Gastrocnemius medialis (tissue), 4 donors: ENCODE measurements around the gene CD244. TPM values are rescaled to one million over a fixed set of nuclear protein-coding genes. Genes with fewer than 3 reads are reported as not detected.

Experiments used
- ATAC-seq, 2 donors: fragments of 150-250 bp; one replicate each; pipeline ENCODE4 v1.9.1; 2016
- DNase-seq, 2 donors: peaks; one replicate each; pipeline ENCODE4 v3.0.0-alpha.2; 2019
- H3K27ac ChIP-seq, 4 donors: fragments of 200-600 bp; sonication (generic); 1 replicate in 1 of 4; 2 replicates in 3 of 4; pipeline ENCODE4 v1.5.1; 2016 to 2018; ENCODE audit warnings: mild to moderate bottlenecking in 2 of 4, moderate library complexity in 1 of 4
- H3K27me3 ChIP-seq, 3 donors: fragments of 200-600 bp; sonication (generic) in 2 of 3; 1 replicate in 1 of 3; 2 replicates in 2 of 3; pipeline versions ENCODE4 v1.5.1 to v1.6.0; 2016 to 2019; ENCODE audit warnings: mild to moderate bottlenecking in 1 of 3, moderate library complexity in 1 of 3
- H3K36me3 ChIP-seq, 2 donors: fragments of 200-600 bp; sonication (generic) in 1 of 2; one replicate each; pipeline ENCODE4 v1.5.1; 2017 to 2018
- H3K4me1 ChIP-seq, 2 donors: fragments of 200-600 bp; sonication (generic) in 1 of 2; one replicate each; pipeline ENCODE4 v1.5.1; 2016 to 2017; ENCODE audit warnings: mild to moderate bottlenecking in 2 of 2
- H3K4me3 ChIP-seq, 4 donors: fragments of 200-600 bp; sonication (generic) in 3 of 4; 1 replicate in 1 of 4; 2 replicates in 3 of 4; pipeline ENCODE4 v1.5.1; 2016 to 2019; ENCODE audit warnings: mild to moderate bottlenecking in 2 of 4
- H3K9me3 ChIP-seq, 3 donors: fragments of 200-600 bp; sonication (generic) in 2 of 3; 1 replicate in 1 of 3; 2 replicates in 2 of 3; pipeline ENCODE4 v1.5.1; 2016 to 2019
- CTCF ChIP-seq, 5 experiments: fragments of 450-650 bp in 3 of 5; fragments of 200-600 bp in 2 of 5; sonication (generic) in 2 of 5; IDR thresholded peaks in 4 of 5; conservative IDR thresholded peaks in 1 of 5; 1 replicate in 4 of 5; 2 replicates in 1 of 5; pipeline ENCODE4 v1.5.1; 2016 to 2019; ENCODE audit warnings: antibody characterized with exemption in 5 of 5, mild to moderate bottlenecking in 3 of 5, moderate library complexity in 3 of 5
- POLR2A ChIP-seq, 2 donors: fragments of 450-650 bp; IDR thresholded peaks; one replicate each; pipeline ENCODE4 v1.6.1; 2017; ENCODE audit warnings: antibody characterized with exemption in 2 of 2, mild to moderate bottlenecking in 2 of 2, moderate library complexity in 2 of 2
- in situ Hi-C, 4 donors: fragments of 200-750 bp; cut with MboI; loops; one replicate each; pipeline versions ENCODE4 v1.15.0 to v1.8.0; 2017; ENCODE audit warnings: low sequenced_read_pairs in 4 of 4
- intact Hi-C: fragments of 100-400 bp; cut with DNase I; formaldehyde crosslinking; loops from one replicate; pipeline ENCODE4 v1.15.1; 2023; ENCODE audit warnings: low total_unique reads
- total RNA-seq, 4 donors: library from RNA; depleted of rRNA; stranded (reverse); fragments of >200 nt; gene quantifications; one replicate each; pipeline versions ENCODE4 v1.1.0 to v1.2.3, GENCODE V29; 2016

Gene CD244
- total RNA-seq, 4 donors from 2014 or later = not detected

- H3K27me3 ChIP-seq = no peaks in the 10 kb centered on the region
- in situ Hi-C loops = no loop called here
- intact Hi-C loops = no loop called here
- ATAC-seq (no peak), DNase-seq (no peak)
- no peak overlapping the region for H3K27ac ChIP-seq
- H3K4me3 ChIP-seq = no peak overlapping the region
- no peaks in the 10 kb centered on the region for H3K36me3 ChIP-seq
- H3K4me1 ChIP-seq = no peaks in the 10 kb centered on the region
- H3K9me3 ChIP-seq = no peaks in the 10 kb centered on the region
- no peak for TF ChIP-seq POLR2A (IDR thresholded peaks at IDR 0.05)
- no peak for TF ChIP-seq CTCF (IDR thresholded peaks at IDR 0.05 in 4 of 5, conservative IDR thresholded peaks at IDR 0.05 in 1 of 5)
Measured at GRCh38 chr1:160781186-160781766, 81.4 kb downstream of the CD244 start.

- Histone ChIP-seq H3K36me3 (no peaks in the 10 kb centered on the region), H3K4me1 (no peaks in the 10 kb centered on the region), H3K4me3 (no peak overlapping the region), H3K27ac (no peak overlapping the region), H3K27me3 (no peaks in the 10 kb centered on the region), H3K9me3 (no peaks in the 10 kb centered on the region)
- ATAC-seq = no peak
- TF ChIP-seq POLR2A (IDR thresholded peaks at IDR 0.05) (no peak), CTCF (IDR thresholded peaks at IDR 0.05 in 4 of 5, conservative IDR thresholded peaks at IDR 0.05 in 1 of 5) (no peak)
- DNase-seq = no peak
- in situ Hi-C loops = no loop called here
- intact Hi-C loops = no loop called here
Measured at GRCh38 chr1:160780398-160780755, 82.3 kb downstream of the CD244 start.

Other genes starting within 250 kb of the CD244 start
- gene SLAMF1, start 215.8 kb downstream of the CD244 start, total RNA-seq = not detected
- 1 to 10 TPM in 1 of 4 donors, under 1 TPM in 1, not detected in 2; 0.62 to 1.3 TPM for gene CD48, start 151.1 kb downstream of the CD244 start, total RNA-seq
- under 1 TPM in 1 of 4 donors, not detected in 3; 0.81 TPM for gene SLAMF7, start 123.6 kb downstream of the CD244 start, total RNA-seq
- not detected for gene LY9, start 66.7 kb downstream of the CD244 start, total RNA-seq
- under 1 TPM in 1 of 4 donors, not detected in 3; 0.61 TPM for gene ITLN1, start 22.3 kb upstream of the CD244 start, total RNA-seq
- gene ITLN2, start 91.9 kb upstream of the CD244 start, total RNA-seq = not detected
- 1 to 10 TPM; 3.1 to 6.0 (median 5.3) TPM for gene F11R, start 158.3 kb upstream of the CD244 start, total RNA-seq
- gene TSTD1, start 176.1 kb upstream of the CD244 start, total RNA-seq = 10 to 100 TPM in 3 of 4 donors, 1 to 10 TPM in 1; 8.6 to 52.6 (median 16.8) TPM
- 10 to 100 TPM; 41.9 to 55.1 (median 49.1) TPM for gene USF1, start 183.1 kb upstream of the CD244 start, total RNA-seq
- gene ARHGAP30, start 207.0 kb upstream of the CD244 start, total RNA-seq = 1 to 10 TPM in 2 of 4 donors, under 1 TPM in 2; 0.61 to 1.6 (median 1.0) TPM
- not detected for gene NECTIN4, start 226.7 kb upstream of the CD244 start, total RNA-seq
- 1 to 10 TPM in 2 of 4 donors, under 1 TPM in 2; 0.89 to 2.4 (median 1.3) TPM for gene KLHDC9, start 235.5 kb upstream of the CD244 start, total RNA-seq